ENCODE measurements around the gene PTEN.
A peak's percentile ranks its signal among the peaks of the same experiment; 100 is the strongest.
"Not testable (repeated sequence)": the region's sequence is repeated elsewhere in the genome, so short reads cannot be mapped to it uniquely, and the experiment has no call there.

PTEN gene

DNA sequence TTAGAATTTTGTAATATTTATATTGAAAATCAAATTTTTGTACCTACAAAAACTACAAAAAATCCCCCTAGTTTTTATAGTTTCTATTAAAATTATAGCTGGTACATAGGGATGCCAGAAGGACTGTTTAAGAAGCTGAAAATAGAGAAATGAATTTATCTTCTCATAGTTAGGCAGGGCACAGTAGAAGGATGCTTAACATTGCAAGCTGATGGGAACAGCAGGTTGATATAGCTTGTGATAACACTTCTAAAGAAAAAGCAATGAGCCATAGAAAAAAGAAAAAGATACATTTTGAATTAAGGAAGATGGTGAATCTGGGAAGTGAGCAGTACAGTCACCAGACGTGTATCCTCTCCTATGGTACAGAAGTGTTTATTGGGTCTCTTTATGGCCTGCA lies 32.0 kb downstream of the PTEN start:
- WGBS (ENCODE audit: insufficient coverage, insufficient read length): no CpG with 5 or more reads among the region's 1 CpG
- Histone ChIP-seq H3K36me3 (ENCODE audit: control insufficient read depth, insufficient read depth, low read length) (no peaks in the 10 kb centered on the region), H3K27me3 (ENCODE audit: control insufficient read depth, insufficient read depth, low read length) (no peaks in the 10 kb centered on the region), H3K9me3 (ENCODE audit: control insufficient read depth, insufficient read depth, low read length) (no peaks in the 10 kb centered on the region), H3K4me1 (ENCODE audit: control insufficient read depth, insufficient read depth, low read length) (no peaks in the 10 kb centered on the region), H3K27ac (ENCODE audit: low read length) (no peak overlapping the region), H3K4me3 (ENCODE audit: low read length) (no peak overlapping the region)
- DNase-seq (ENCODE audit: low read depth, low spot score): no peak

DNA sequence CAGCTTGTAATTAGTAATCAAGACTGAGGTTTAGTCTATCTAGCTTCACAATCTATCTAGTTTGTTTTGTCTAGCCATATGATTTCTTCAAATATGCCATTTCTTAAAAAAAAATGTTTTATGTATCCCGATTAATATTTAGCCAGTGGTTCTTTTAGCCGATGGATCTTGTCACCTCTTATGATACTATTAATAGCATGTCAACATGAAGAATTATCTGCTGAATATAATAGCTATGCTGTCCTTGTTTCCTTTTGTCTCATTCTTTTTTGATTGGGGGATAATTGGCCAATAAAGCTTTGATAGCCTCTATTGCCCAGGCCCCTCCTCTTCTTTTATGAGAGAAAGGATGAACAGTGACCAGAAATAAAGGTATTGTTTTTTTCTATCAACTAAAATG lies 32.8 kb downstream of the PTEN start:
- Histone ChIP-seq H3K27me3 (ENCODE audit: control insufficient read depth, insufficient read depth, low read length) (no peaks in the 10 kb centered on the region), H3K4me1 (ENCODE audit: control insufficient read depth, insufficient read depth, low read length) (no peaks in the 10 kb centered on the region), H3K27ac (ENCODE audit: low read length) (no peak overlapping the region), H3K9me3 (ENCODE audit: control insufficient read depth, insufficient read depth, low read length) (no peaks in the 10 kb centered on the region), H3K4me3 (ENCODE audit: low read length) (no peak overlapping the region), H3K36me3 (ENCODE audit: control insufficient read depth, insufficient read depth, low read length) (no peaks in the 10 kb centered on the region)
- no CpG with 5 or more reads among the region's 2 CpGs for WGBS (ENCODE audit: insufficient coverage, insufficient read length)
- DNase-seq (ENCODE audit: low read depth, low spot score): no peak

DNA sequence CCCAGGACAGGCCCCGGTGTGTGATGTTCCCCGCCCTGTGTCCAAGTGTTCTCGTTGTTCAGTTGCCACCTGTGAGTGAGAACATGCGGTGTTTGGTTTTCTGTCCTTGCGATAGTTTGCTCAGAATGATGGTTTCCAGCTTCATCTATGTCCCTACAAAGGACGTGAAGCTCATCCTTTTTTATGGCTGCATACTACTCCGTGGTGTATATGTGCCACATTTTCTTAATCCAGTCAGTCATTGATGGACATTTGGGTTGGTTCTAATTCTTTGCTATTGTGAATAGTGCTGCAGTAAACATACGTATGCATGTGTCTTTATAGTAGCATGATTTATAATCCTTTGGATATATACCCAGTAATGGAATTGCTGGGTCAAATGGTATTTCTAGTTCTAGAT lies 34.5 kb downstream of the PTEN start:
- WGBS (ENCODE audit: insufficient coverage, insufficient read length): no CpG with 5 or more reads among the region's 8 CpGs
- not testable (repeated sequence) for DNase-seq (ENCODE audit: low read depth, low spot score); H3K36me3 ChIP-seq (ENCODE audit: control insufficient read depth, insufficient read depth, low read length); H3K4me1 ChIP-seq (ENCODE audit: control insufficient read depth, insufficient read depth, low read length); H3K4me3 ChIP-seq (ENCODE audit: low read length); H3K9me3 ChIP-seq (ENCODE audit: control insufficient read depth, insufficient read depth, low read length); H3K27ac ChIP-seq (ENCODE audit: low read length); H3K27me3 ChIP-seq (ENCODE audit: control insufficient read depth, insufficient read depth, low read length)

DNA sequence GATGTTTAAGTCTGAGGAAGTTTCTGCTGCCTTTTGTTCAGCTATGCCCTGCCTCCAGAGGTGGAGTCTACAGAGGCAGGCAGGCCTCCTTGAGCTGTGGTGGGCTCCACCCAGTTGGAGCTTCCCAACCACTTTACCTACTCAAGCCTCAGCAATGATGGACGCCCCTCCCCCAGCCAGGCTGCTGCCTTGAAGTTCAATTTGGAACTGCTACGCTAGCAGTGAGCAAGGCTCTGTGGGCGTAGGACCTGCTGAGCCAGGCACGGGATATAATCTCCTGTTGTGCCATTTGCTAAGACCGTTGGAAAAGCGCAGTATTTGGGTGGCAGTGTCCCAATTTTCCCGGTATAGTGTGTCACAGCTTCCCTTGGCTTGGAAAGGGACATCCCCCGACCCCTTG lies 40.0 kb downstream of the PTEN start:
- H3K4me1 ChIP-seq (ENCODE audit: control insufficient read depth, insufficient read depth, low read length); H3K36me3 ChIP-seq (ENCODE audit: control insufficient read depth, insufficient read depth, low read length); H3K27ac ChIP-seq (ENCODE audit: low read length); H3K4me3 ChIP-seq (ENCODE audit: low read length); H3K9me3 ChIP-seq (ENCODE audit: control insufficient read depth, insufficient read depth, low read length); H3K27me3 ChIP-seq (ENCODE audit: control insufficient read depth, insufficient read depth, low read length); DNase-seq (ENCODE audit: low read depth, low spot score): not testable (repeated sequence)
- no CpG with 5 or more reads among the region's 8 CpGs for WGBS (ENCODE audit: insufficient coverage, insufficient read length)

DNA sequence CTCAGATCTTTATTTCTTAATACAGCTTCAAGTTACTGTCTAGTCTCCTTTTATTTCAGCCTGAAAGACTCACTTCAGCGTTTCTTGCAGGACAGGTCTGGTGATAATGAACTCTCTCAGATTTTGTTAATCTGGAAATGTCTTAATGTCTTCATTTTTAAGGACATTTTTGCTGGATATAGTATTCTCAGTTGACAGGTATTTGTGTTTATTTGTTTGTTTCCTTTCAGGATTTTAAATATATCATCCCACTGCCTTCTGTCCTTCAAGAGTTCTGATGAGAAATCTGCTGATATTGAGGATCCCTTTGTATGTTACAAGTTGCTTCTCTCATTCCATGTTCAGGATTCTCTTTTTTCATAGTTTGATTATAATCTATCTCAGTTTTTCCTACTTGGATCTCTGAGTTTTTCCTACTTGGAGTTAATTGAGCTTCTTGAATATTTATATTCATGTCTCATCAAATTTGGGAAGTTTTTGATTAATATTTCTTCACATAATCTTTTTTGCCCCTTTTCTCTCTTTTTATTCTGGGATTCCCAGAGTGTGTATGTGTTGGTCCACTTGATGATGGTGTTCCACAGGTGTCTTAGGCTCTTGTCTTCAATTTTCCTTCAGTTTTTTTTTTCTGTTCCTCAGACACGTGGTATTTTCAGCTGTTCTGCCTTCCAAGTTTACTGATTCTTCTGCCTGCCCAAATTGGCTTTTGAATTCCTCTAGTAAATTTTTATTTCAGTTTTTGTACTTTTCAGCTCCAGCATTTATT lies 49.9 kb downstream of the PTEN start:
- Histone ChIP-seq H3K27ac (ENCODE audit: low read length) (no peak overlapping the region), H3K9me3 (ENCODE audit: control insufficient read depth, insufficient read depth, low read length) (no peaks in the 10 kb centered on the region), H3K27me3 (ENCODE audit: control insufficient read depth, insufficient read depth, low read length) (no peaks in the 10 kb centered on the region), H3K4me1 (ENCODE audit: control insufficient read depth, insufficient read depth, low read length) (peaks cover 3% of the 10 kb centered on the region), H3K4me3 (ENCODE audit: low read length) (no peak overlapping the region), H3K36me3 (ENCODE audit: control insufficient read depth, insufficient read depth, low read length) (no peaks in the 10 kb centered on the region)
- WGBS (ENCODE audit: insufficient coverage, insufficient read length): no CpG with 5 or more reads among the region's 2 CpGs
- no peak for DNase-seq (ENCODE audit: low read depth, low spot score)

DNA sequence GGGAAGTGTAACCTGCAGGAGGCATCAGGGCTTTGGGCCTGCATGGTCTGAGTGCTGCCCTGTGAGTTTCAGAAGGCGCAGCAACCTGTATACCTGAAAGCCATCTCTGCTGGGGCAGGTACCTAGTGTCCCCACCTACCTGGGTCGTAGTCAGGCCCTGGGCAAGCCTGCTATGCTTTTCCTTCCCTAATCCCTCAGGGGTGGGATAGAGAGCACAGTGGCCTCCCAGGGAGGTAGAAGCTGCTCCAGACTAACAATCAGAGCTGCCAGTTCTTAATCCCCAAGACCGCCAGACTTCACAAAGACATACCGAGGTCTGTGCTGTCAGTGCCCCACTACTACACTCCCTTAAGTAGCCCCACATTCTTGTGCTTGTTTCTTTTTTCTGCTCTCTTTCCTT lies 52.0 kb downstream of the PTEN start:
- H3K36me3 ChIP-seq (ENCODE audit: control insufficient read depth, insufficient read depth, low read length): no peaks in the 10 kb centered on the region
- no peak overlapping the region for H3K4me3 ChIP-seq (ENCODE audit: low read length)
- DNase-seq (ENCODE audit: low read depth, low spot score): peak; percentile 13
- H3K27ac ChIP-seq (ENCODE audit: low read length): no peak overlapping the region
- peaks cover 3% of the 10 kb centered on the region for H3K4me1 ChIP-seq (ENCODE audit: control insufficient read depth, insufficient read depth, low read length)
- WGBS (ENCODE audit: insufficient coverage, insufficient read length): no CpG with 5 or more reads among the region's 4 CpGs
- H3K27me3 ChIP-seq (ENCODE audit: control insufficient read depth, insufficient read depth, low read length): no peaks in the 10 kb centered on the region
- H3K9me3 ChIP-seq (ENCODE audit: control insufficient read depth, insufficient read depth, low read length): no peaks in the 10 kb centered on the region

DNA sequence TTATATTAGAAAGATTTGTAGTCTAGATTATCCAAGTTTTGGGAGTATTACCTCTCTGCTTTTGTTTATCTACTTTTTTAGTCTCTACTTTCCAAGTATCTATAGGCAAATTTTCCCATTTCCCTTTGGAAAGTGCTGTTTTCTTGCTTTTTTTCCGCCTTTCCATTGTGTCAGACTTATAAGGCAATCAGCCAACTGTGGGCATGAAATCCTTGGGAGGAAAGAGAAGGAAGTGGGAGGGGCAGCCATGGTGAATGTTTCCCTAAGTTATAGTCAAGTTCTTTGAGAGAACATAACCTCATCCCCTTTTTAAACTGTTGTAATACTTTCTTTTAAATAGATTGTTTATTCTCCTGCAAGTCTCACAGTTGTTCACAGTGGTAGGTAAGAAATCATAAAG lies 52.6 kb downstream of the PTEN start:
- Histone ChIP-seq H3K27me3 (ENCODE audit: control insufficient read depth, insufficient read depth, low read length) (no peaks in the 10 kb centered on the region), H3K36me3 (ENCODE audit: control insufficient read depth, insufficient read depth, low read length) (no peaks in the 10 kb centered on the region), H3K9me3 (ENCODE audit: control insufficient read depth, insufficient read depth, low read length) (no peaks in the 10 kb centered on the region), H3K4me3 (ENCODE audit: low read length) (no peak overlapping the region), H3K4me1 (ENCODE audit: control insufficient read depth, insufficient read depth, low read length) (peaks cover 3% of the 10 kb centered on the region), H3K27ac (ENCODE audit: low read length) (no peak overlapping the region)
- no peak for DNase-seq (ENCODE audit: low read depth, low spot score)
- no CpG with 5 or more reads among the region's 1 CpG for WGBS (ENCODE audit: insufficient coverage, insufficient read length)

DNA sequence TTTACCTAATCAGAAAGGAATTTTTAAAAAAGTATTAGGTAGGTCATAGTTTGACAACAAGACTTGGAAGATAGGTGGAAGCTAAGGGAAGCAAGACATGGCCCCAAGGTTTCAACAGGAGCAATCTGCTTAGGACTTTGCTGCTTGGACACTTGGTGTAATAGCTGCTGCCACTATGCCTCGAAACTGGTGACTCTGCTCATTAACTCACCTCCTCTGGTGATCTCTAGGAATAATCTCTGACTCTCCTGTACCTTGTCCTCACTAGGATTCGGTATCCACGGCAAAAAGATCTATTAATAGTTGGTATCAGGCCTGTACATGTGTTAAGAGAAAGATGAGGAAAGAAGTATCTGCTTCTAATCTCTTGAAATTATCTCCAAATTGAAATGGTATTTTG lies 53.1 kb downstream of the PTEN start:
- Histone ChIP-seq H3K36me3 (ENCODE audit: control insufficient read depth, insufficient read depth, low read length) (no peaks in the 10 kb centered on the region), H3K27me3 (ENCODE audit: control insufficient read depth, insufficient read depth, low read length) (no peaks in the 10 kb centered on the region), H3K4me1 (ENCODE audit: control insufficient read depth, insufficient read depth, low read length) (peaks cover 3% of the 10 kb centered on the region), H3K4me3 (ENCODE audit: low read length) (no peak overlapping the region), H3K9me3 (ENCODE audit: control insufficient read depth, insufficient read depth, low read length) (no peaks in the 10 kb centered on the region), H3K27ac (ENCODE audit: low read length) (no peak overlapping the region)
- WGBS (ENCODE audit: insufficient coverage, insufficient read length): no CpG with 5 or more reads among the region's 3 CpGs
- no peak for DNase-seq (ENCODE audit: low read depth, low spot score)

DNA sequence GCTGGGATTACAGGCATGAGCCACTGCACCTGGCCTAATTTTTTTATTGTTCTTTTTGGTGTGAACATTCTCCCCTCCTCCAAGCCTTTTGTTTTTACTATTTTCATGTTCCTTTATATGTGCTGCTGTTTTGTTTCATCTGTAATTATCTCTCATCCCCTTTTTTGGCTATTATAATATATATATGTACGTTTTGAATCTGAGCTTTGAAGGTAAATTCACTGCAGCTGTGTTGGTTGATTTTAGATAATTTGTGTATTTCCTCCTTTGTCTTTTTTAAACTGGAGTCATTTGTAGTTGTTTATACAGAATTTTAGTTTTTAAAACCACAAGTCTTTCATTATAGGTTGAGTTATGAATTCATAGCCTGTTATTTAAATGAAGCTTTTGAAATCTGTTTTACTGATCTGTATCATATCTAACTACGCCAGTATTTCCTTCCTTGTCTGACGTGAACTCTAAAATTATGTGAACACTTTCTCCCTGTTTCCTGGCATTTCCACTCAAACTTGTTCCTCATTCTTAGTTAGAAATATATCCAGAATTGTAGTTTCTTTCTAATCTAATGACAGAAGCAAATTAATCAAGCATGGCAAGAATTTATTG lies 54.9 kb downstream of the PTEN start:
- H3K27ac ChIP-seq (ENCODE audit: low read length): no peak overlapping the region

DNA sequence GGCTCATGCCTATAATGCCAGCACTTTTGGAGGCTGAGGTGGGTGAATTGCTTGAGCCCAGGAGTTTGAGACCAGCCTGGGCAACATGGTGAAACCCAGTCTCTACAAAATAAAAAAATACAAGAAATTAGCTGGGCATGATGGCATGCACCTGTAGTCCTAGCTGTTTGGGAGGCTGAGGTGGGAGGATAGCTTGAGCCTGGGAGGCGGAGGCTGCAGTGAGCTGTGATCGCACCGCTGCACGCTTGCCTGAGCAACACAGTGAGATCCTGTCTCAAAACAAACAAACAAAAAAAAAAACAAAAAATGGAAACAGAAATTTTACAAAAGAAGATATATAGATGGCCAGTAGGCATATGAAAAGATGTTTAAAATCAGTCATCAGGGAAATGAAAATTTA lies 57.1 kb downstream of the PTEN start:
- H3K4me3 ChIP-seq (ENCODE audit: low read length): no peak overlapping the region
- H3K36me3 ChIP-seq (ENCODE audit: control insufficient read depth, insufficient read depth, low read length): no peaks in the 10 kb centered on the region
- H3K9me3 ChIP-seq (ENCODE audit: control insufficient read depth, insufficient read depth, low read length): no peaks in the 10 kb centered on the region
- no peaks in the 10 kb centered on the region for H3K27me3 ChIP-seq (ENCODE audit: control insufficient read depth, insufficient read depth, low read length)
- no peak for DNase-seq (ENCODE audit: low read depth, low spot score)
- no CpG with 5 or more reads among the region's 4 CpGs for WGBS (ENCODE audit: insufficient coverage, insufficient read length)
- no peak overlapping the region for H3K27ac ChIP-seq (ENCODE audit: low read length)
- H3K4me1 ChIP-seq (ENCODE audit: control insufficient read depth, insufficient read depth, low read length): peaks cover 2% of the 10 kb centered on the region

More for the DNA sequence above, 54.9 kb downstream of the PTEN start:
- Histone ChIP-seq H3K4me1 (ENCODE audit: control insufficient read depth, insufficient read depth, low read length) (peaks cover 5% of the 10 kb centered on the region), H3K4me3 (ENCODE audit: low read length) (no peak overlapping the region), H3K9me3 (ENCODE audit: control insufficient read depth, insufficient read depth, low read length) (no peaks in the 10 kb centered on the region), H3K27me3 (ENCODE audit: control insufficient read depth, insufficient read depth, low read length) (no peaks in the 10 kb centered on the region), H3K36me3 (ENCODE audit: control insufficient read depth, insufficient read depth, low read length) (no peaks in the 10 kb centered on the region)
- no peak for DNase-seq (ENCODE audit: low read depth, low spot score)
- no CpG with 5 or more reads among the region's 3 CpGs for WGBS (ENCODE audit: insufficient coverage, insufficient read length)

All from iPS DF 6.9 (cell line).